Fibroblast of the aortic adventitia (primary cell): Measurements from ENCODE around the gene POU2AF1. TPM values are rescaled to one million over a fixed set of nuclear protein-coding genes. Genes with fewer than 3 reads are reported as not detected.

Source experiments
- DNase-seq: peaks from one replicate; pipeline ENCODE4 v3.0.0-alpha.2; 2010; ENCODE audit warnings: low read depth
- H3K4me3 ChIP-seq: 2 replicates; pipeline ENCODE4 v1.5.1; 2011; ENCODE audit warnings: low read depth, mild to moderate bottlenecking, control low read depth, low read length, moderate library complexity
- CTCF ChIP-seq: IDR thresholded peaks from 2 replicates; pipeline ENCODE4 v1.5.1; 2011; ENCODE audit warnings: mild to moderate bottlenecking, low read length, control low read depth, inconsistent platforms; ENCODE audit not compliant: insufficient read depth
- total RNA-seq: library from RNA; depleted of rRNA; stranded (reverse); fragments of >200 nt; gene quantifications from 2 replicates; pipeline ENCODE4 v1.2.3, GENCODE V29; 2012; ENCODE audit warnings: low replicate concordance

POU2AF1 gene
- total RNA-seq, 1 donor, result not detected

- no peak for DNase-seq
- TF ChIP-seq CTCF, result no peak
- no peak overlapping the region for H3K4me3 ChIP-seq
Observed at GRCh38 chr11:111358038-111359001, 20.8 kb downstream of the POU2AF1 start.

- H3K4me3 ChIP-seq, result no peak overlapping the region
- DNase-seq, result no peak
- no peak for TF ChIP-seq CTCF
Observed at GRCh38 chr11:111357150-111358037, 21.7 kb downstream of the POU2AF1 start.

GRCh38 chr11:111356660-111357048 is 22.4 kb downstream of the POU2AF1 start:
- no peak for DNase-seq
- no peak overlapping the region for H3K4me3 ChIP-seq
- no peak for TF ChIP-seq CTCF

GRCh38 chr11:111355956-111356659 is 23.0 kb downstream of the POU2AF1 start:
- TF ChIP-seq CTCF, result no peak
- no peak for DNase-seq

GRCh38 chr11:111355101-111355500 is 24.0 kb downstream of the POU2AF1 start:
- DNase-seq, result no peak
- no peak overlapping the region for H3K4me3 ChIP-seq
- no peak for TF ChIP-seq CTCF

More at GRCh38 chr11:111355956-111356659, 23.0 kb downstream of the POU2AF1 start:
- H3K4me3 ChIP-seq, result no peak overlapping the region

- TF ChIP-seq CTCF, result no peak
- DNase-seq, result no peak
- H3K4me3 ChIP-seq, result no peak overlapping the region
Observed at GRCh38 chr11:111354601-111354891, 24.5 kb downstream of the POU2AF1 start.
